ENCODE data around the gene ANKRD44.

The ANKRD44 gene

GRCh38 chr2:197137826-197138477 lies 172.6 kb downstream of the ANKRD44 start:
- peak in 1 of 2 donors; percentile 15 for DNase-seq

DNA sequence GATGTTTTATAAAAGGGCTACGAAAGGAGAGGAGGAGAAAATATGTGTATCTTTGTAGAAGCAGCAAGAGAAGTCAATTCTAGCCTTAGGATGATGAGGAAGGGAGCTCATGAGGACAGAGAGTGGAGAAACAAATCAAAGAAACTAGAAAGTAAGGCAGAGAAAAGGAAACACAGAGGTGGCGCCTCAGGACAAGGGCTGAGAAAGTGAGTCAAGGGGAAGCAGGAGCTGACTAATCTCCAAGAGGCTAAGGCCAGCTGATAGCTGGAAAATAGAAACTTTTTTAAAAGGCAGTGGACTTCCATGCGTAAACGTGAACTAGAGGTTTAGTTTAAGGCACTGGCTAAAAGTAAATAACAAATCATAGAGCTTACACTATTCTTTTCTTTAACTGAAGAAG lies 173.3 kb downstream of the ANKRD44 start:
- DNase-seq: no peak

- no peak for DNase-seq
Observed at GRCh38 chr2:197136452-197136851, 174.1 kb downstream of the ANKRD44 start.

DNA sequence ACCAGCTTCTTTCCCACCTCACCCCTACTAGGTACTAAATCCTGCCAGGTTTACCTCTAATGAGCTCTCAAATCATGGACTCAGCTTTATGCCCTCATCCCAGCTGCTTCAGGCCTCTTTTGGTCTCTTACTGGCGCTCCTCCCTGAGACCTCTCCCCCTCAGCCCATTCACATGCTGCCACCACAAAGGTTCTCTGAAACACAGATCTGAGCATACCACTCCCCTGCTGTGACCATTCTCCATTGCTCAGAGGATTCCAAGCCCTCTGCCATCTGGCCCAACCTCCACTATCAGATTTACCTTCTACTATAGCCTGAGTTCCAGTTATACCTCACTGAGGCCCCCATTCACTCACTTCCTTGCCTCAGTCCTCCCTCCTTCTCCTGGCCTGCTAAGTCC lies 174.8 kb downstream of the ANKRD44 start:
- no peak for DNase-seq

- no peak for DNase-seq
Observed at GRCh38 chr2:197134206-197134605, 176.4 kb downstream of the ANKRD44 start.

GRCh38 chr2:197131558-197131855 lies 179.1 kb downstream of the ANKRD44 start:
- DNase-seq: peak in 1 of 2 donors; percentile 18

GRCh38 chr2:197130318-197130717 lies 180.3 kb downstream of the ANKRD44 start:
- DNase-seq: peak in 1 of 2 donors; percentile 38

- no peak for DNase-seq
Observed at GRCh38 chr2:197128897-197129296, 181.7 kb downstream of the ANKRD44 start.

GRCh38 chr2:197128126-197128525 lies 182.5 kb downstream of the ANKRD44 start:
- DNase-seq: no peak

DNA sequence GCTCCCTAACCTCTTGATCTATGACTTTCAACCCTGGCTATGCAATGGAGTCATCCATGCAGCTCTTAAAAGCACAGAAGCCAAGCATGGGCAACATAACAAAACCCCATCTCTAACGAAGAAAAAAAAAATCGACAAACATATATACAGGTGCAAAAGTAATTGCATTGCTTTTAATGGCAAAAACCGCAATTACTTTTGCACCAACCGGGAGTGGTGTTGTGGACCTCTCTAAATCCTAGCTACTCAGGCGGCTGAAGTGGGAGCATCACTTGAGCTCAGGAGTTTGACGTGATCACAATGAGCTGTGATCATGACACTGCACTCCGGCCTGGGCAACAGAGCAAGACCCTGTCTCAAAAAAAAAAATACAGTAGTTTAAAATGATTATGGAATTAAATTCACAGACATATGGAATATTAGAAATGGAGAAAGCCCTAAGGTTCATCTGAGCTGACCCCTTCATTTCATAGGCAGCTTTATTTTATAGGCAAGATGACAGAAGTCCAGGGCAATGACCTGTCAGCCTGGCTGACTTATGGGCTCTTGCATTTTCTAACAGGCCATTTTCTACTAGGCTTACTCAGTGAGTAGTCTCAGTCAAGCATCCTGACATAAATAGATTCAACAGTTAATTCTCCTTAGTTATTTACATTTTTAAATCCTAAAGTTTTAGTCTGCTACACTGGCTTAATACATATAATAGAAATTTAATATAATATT lies 183.8 kb downstream of the ANKRD44 start:
- DNase-seq: no peak

- DNase-seq: no peak
Observed at GRCh38 chr2:197124639-197125390, 185.8 kb downstream of the ANKRD44 start.

- no peak for DNase-seq
Observed at GRCh38 chr2:197122821-197123220, 187.8 kb downstream of the ANKRD44 start.

DNA sequence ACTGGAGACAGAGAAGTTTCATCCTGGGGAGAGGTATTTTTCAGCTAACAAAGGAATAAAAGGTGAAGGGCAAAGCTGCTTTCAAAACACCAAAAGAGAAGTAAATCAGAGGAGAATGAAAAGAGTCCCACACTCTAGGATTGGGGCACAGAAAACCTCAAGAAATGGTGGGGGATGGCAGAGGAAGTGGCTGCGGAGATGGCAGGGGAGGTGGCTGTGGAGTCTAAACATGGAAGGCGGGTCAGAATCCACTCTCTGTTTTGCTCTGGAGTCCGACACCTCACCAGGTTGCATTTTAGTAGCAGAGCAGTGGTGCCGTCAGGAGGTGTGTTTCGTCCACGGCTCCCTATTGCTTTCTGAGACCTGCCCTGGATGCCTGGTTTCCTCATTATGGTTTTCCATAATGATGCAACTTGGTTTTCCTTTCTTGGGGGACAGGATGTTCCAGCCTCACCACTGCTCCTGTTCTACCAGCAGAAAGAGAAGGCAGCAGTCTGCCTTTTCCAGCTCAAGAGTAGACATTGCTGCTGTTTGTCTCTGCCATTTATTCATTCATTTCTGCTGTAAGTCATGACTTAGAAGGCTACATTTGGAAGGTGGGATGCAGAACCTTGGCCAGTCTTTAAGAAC lies 188.7 kb downstream of the ANKRD44 start:
- DNase-seq: no peak

DNA sequence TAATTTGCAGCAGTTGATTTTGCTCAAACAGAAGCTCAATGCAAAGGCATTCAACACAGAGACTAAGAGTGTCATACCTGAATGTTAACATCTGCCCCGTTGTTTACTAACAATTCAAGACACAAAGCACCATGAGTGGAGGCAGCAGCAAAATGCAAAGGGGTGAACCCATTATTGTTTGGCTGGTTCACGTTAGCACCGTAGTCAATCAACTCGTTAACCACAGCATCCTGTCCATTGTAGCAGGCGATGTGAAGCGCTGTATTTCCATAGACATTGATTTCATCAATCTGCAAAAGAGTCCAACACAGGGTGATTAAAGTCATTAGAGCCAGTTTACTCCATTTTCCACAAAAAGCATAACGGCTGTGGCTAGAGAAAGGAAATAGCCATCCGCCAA lies 189.3 kb downstream of the ANKRD44 start:
- DNase-seq: peak in 1 of 2 donors; percentile 16

GRCh38 chr2:197116306-197116879 lies 194.2 kb downstream of the ANKRD44 start:
- DNase-seq: no peak

GRCh38 chr2:197115325-197115724 lies 195.3 kb downstream of the ANKRD44 start:
- DNase-seq: no peak

DNA sequence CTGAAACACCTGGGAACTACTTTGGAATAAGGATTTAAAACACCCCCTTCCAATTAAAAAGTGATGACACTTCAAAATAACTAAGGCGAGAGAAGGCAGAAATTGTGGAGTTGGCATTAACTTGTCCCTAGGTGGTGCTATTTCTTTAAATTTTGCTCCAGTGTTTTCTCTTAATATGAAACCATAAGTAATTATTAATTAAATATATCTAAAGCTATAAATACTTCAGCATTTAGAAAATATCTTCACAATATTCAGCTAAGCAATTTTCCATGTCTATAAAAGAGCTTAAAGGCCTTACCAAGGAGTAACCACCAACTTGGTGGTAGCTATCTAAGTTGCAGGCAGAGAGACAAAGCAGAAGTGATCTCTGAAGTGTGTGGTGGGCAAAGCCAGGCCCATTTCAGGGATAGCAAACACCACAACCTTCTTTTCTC lies 197.3 kb downstream of the ANKRD44 start:
- peak in 1 of 2 donors; percentile 47 for DNase-seq

DNA sequence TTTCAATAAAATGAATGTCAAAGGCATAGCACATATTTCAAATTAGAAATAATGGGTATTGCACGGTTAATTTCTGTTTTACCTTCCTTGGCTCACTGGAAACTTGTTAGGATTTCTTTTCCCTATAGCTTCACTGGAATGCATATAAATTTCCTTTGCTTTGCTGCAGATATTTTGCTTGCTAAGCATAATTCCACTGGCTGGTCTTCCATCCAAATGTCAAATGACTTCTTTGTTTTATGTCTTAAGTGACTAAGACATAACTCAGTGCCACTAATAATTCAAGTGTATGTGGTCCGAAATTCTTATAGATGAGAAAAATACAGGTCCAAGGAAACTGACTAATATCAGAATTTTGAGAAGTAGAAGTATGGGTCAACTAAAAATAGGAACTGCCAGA lies 201.3 kb downstream of the ANKRD44 start:
- DNase-seq: no peak

DNA sequence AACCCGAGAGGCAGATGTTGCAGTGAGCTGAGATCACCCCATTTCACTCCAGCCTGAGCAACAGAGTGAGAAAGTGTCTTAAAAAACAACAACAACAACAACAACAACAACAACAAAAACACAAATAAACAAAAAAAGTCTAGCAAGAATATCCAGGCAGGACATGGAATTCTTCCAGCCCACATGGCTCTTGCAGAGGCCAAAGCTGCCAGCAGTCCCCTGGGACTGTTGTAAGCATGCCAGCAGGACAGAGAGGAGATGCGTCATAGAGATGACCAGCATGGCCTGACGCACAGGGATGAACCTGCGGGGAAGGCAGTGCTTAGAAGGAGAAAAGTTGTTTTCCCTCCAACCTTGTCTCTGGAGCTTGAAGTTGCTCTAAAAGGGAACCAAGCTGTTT lies 201.8 kb downstream of the ANKRD44 start:
- no peak for DNase-seq

DNA sequence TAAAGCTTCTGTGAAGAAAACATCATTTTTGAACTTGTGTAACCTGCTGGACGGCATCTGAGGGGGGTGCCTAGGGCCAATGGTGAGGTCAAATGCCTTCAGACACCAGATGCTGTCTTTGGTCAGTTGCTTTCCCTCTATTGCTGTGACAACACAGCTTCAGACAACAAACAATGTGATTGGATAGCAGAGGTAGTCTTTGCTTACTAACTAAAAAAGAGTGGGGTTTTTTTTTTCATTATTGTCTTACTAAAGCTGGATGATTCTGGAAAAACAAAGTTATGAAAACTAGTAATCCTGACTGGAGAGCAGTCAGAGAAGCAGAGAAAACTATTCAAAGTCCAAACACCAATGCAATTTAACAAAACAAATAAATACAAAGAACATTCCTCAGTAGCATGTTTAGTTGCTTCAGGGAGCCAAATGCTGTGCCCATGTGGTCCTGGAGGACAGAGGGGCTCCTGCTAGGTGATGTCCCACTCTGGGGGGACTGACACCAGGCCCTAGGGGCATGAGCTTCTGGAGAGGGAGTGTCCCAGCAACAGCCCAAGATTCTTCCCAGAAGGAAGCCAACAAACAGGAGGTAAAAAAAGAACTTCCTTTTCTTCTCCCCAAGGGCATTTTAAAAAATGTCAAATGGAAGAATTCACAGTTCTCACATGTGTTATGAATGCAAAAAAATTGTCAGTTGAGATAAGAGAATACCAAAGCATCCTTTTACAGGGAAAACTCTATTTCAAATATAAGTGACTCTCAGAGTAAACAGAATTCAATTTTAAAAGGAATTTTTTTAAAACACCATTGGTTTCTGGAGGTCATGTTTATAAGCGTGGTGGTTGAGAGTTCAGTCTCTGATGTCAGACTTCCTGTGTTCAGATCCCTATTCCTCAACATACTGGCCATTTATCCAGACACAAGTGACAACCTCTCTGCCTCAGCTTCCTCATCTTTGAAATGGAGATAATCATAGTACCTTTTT lies 203.0 kb downstream of the ANKRD44 start:
- no peak for DNase-seq

DNA sequence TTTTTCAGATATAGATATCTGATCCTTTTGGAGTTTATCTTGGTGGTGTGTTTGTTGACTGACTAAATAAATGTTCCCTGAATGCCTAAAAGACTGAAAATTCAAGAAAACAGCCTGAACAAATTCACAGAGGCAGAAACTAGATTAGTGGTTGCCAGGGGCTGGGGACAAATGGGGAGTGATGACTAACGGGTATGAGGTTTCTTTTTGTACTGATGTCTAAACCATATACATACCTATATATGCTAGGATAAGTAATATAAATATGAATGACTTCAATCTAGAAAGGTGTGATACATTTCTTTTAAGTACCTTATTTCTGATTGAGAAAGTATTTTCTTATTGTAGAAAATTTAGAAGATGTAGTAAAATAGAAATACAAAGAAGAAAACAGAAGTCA lies 207.2 kb downstream of the ANKRD44 start:
- DNase-seq: no peak

DNA sequence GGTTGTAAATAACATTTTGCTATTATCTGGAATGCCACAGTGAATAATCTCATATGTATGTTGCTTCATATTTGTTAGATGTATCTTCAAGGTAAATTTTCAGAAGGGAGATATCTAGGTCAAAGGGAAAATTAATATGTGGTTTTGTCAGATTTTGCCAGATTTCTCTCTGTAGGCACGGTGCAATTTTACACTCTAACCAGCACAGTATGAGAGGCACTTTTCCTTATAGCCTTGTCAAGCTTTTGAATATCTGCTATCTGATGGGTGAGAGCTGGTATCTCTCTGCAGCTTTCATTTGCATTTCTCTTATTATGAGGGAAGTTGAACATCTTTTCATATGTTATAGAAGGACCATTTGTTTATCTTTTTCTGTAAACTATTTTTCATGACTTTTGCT lies 208.3 kb downstream of the ANKRD44 start:
- no peak for DNase-seq
